GM19372 (cell line): ENCODE results near the gene TMEM119.

Experiments used
- ATAC-seq: cut with Tn5 transposase; IDR thresholded peaks from one replicate; pipeline ENCODE4 v1.9.1; 2021; ENCODE audit warnings: mild to moderate bottlenecking, low read depth, moderate library complexity; ENCODE audit not compliant: unreplicated experiment

TMEM119 gene

GRCh38 chr12:108618079-108618952 lies 20.4 kb upstream of the TMEM119 start:
- no peak for ATAC-seq

- peak; percentile 74 for ATAC-seq
Observed at GRCh38 chr12:108616941-108617858, 19.3 kb upstream of the TMEM119 start.

- no peak for ATAC-seq
Observed at GRCh38 chr12:108616359-108616758, 18.5 kb upstream of the TMEM119 start.

GRCh38 chr12:108615918-108616317 lies 18.0 kb upstream of the TMEM119 start:
- no peak for ATAC-seq

GRCh38 chr12:108614639-108615038 lies 16.8 kb upstream of the TMEM119 start:
- no peak for ATAC-seq

GRCh38 chr12:108614041-108614440 lies 16.2 kb upstream of the TMEM119 start:
- no peak for ATAC-seq

- ATAC-seq, result no peak
Observed at GRCh38 chr12:108613548-108613947, 15.7 kb upstream of the TMEM119 start.

GRCh38 chr12:108612788-108613282 lies 15.0 kb upstream of the TMEM119 start:
- ATAC-seq, result no peak

GRCh38 chr12:108611884-108612415 lies 14.1 kb upstream of the TMEM119 start:
- no peak for ATAC-seq

GRCh38 chr12:108610856-108611605 lies 13.1 kb upstream of the TMEM119 start:
- no peak for ATAC-seq

- ATAC-seq, result no peak
Observed at GRCh38 chr12:108610336-108610815, 12.5 kb upstream of the TMEM119 start.

GRCh38 chr12:108609537-108610335 lies 11.9 kb upstream of the TMEM119 start:
- ATAC-seq, result no peak

- no peak for ATAC-seq
Observed at GRCh38 chr12:108608616-108609015, 10.7 kb upstream of the TMEM119 start.

- ATAC-seq, result no peak
Observed at GRCh38 chr12:108607981-108608600, 10.2 kb upstream of the TMEM119 start.

GRCh38 chr12:108606492-108606891 lies 8.6 kb upstream of the TMEM119 start:
- ATAC-seq, result no peak

GRCh38 chr12:108605690-108606406 lies 8.0 kb upstream of the TMEM119 start:
- no peak for ATAC-seq

- no peak for ATAC-seq
Observed at GRCh38 chr12:108605000-108605689, 7.3 kb upstream of the TMEM119 start.
